GM21528 (cell line): Measurements from ENCODE around the gene FSD1.
"Not testable (repeated sequence)": the region's sequence is repeated elsewhere in the genome, so short reads cannot be mapped to it uniquely, and the experiment has no call there.

Experiments used
- ATAC-seq: cut with Tn5 transposase; IDR thresholded peaks from one replicate; pipeline ENCODE4 v1.9.1; 2021; ENCODE audit warnings: mild to moderate bottlenecking, moderate library complexity; ENCODE audit not compliant: unreplicated experiment, low FRiP score

Gene FSD1

GRCh38 chr19:4304538-4305256, at the start of gene FSD1:
FSD1 (plus strand) TSS chr19:4304598; CDS start chr19:4304747, 149 bp downstream.
- ATAC-seq, result no peak

- no peak for ATAC-seq
These were observed 47.8 kb upstream of the FSD1 start for GRCh38 chr19:4256563-4256962.

GRCh38 chr19:4257025-4257424, 47.4 kb upstream of the FSD1 start:
- no peak for ATAC-seq

GRCh38 chr19:4258181-4258580, 46.2 kb upstream of the FSD1 start:
- no peak for ATAC-seq

- no peak for ATAC-seq
These were observed 43.7 kb upstream of the FSD1 start for GRCh38 chr19:4260613-4261191.

- ATAC-seq, result no peak
These were observed 39.6 kb upstream of the FSD1 start for GRCh38 chr19:4264812-4265211.

GRCh38 chr19:4266253-4267000, 38.0 kb upstream of the FSD1 start:
- ATAC-seq, result no peak

GRCh38 chr19:4267101-4267900, 37.1 kb upstream of the FSD1 start:
- ATAC-seq, result no peak

GRCh38 chr19:4267901-4268815, 36.2 kb upstream of the FSD1 start:
- ATAC-seq, result no peak

GRCh38 chr19:4268816-4269430, 35.5 kb upstream of the FSD1 start:
- no peak for ATAC-seq

- ATAC-seq, result no peak
These were observed 31.5 kb upstream of the FSD1 start for GRCh38 chr19:4272894-4273293.

- ATAC-seq, result not testable (repeated sequence)
These were observed 30.1 kb upstream of the FSD1 start for GRCh38 chr19:4274321-4274686.

GRCh38 chr19:4277191-4277696, 27.2 kb upstream of the FSD1 start:
- no peak for ATAC-seq

GRCh38 chr19:4278010-4278409, 26.4 kb upstream of the FSD1 start:
- no peak for ATAC-seq

- ATAC-seq, result no peak
These were observed 25.8 kb upstream of the FSD1 start, which contains the start of gene SHD for GRCh38 chr19:4278419-4279266. SHD (plus strand) TSS chr19:4279266; CDS start chr19:4280064, 798 bp downstream.

GRCh38 chr19:4279267-4279529, 25.2 kb upstream of the FSD1 start:
- ATAC-seq, result no peak

- ATAC-seq, result no peak
These were observed 24.6 kb upstream of the FSD1 start for GRCh38 chr19:4279530-4280422.
